CD4-positive, alpha-beta T cell (primary cell): ENCODE data around the gene SORBS1. TPM values are rescaled to one million over a fixed set of nuclear protein-coding genes. Genes with fewer than 3 reads are reported as not detected.
"Not testable (repeated sequence)": the region's sequence is repeated elsewhere in the genome, so short reads cannot be mapped to it uniquely, and the experiment has no call there.

ENCODE experiments used
- ATAC-seq: fragments of 200-7000 bp; cut with Tn5 transposase; one replicate; pipeline ENCODE4 v1.10.0; 2022; ENCODE audit warnings: mild to moderate bottlenecking; ENCODE audit not compliant: poor library complexity
- CTCF ChIA-PET: fragments of 350-600 bp; sonication (Branson Sonifier 250); formaldehyde crosslinking; loops from one replicate; lab custom pipeline; 2021; ENCODE audit warnings: antibody characterized with exemption, inconsistent platforms; lab: Charles Lee
- POLR2A ChIA-PET: fragments of 350-600 bp; sonication (Branson Sonifier 250); formaldehyde crosslinking; loops from one replicate; lab custom pipeline; 2021; ENCODE audit warnings: antibody characterized with exemption, inconsistent platforms; lab: Charles Lee
- DNase-seq, 14 experiments: peaks; one replicate each; pipeline ENCODE4 v3.0.0-alpha.2; 2013 to 2020; ENCODE audit warnings: mixed read lengths in 2 of 14
- H3K27ac ChIP-seq, 2 donors: one replicate each; pipeline versions ENCODE4 v1.5.1 to v1.7.0; 2013; ENCODE audit warnings: low read length in 2 of 2, low read depth in 1 of 2, mild to moderate bottlenecking in 1 of 2
- H3K27me3 ChIP-seq, 2 experiments: 1 replicate in 1 of 2; 2 replicates in 1 of 2; pipeline versions ENCODE4 v1.6.1 to v1.7.0; 2013; ENCODE audit warnings: low read length in 2 of 2, control low read depth in 1 of 2, mild to moderate bottlenecking in 1 of 2, moderate library complexity in 1 of 2; ENCODE audit not compliant: insufficient read depth in 2 of 2, control insufficient read depth in 1 of 2
- H3K36me3 ChIP-seq: one replicate; pipeline ENCODE4 v1.6.1; 2013; ENCODE audit warnings: low read length, control low read depth; ENCODE audit not compliant: insufficient read depth
- H3K4me1 ChIP-seq: one replicate; pipeline ENCODE4 v1.6.1; 2013; ENCODE audit warnings: low read length, control low read depth; ENCODE audit not compliant: insufficient read depth
- H3K4me3 ChIP-seq: one replicate; pipeline ENCODE4 v1.5.1; 2013; ENCODE audit warnings: mild to moderate bottlenecking, low read length, moderate library complexity
- H3K9me3 ChIP-seq, 2 experiments: 1 replicate in 1 of 2; 2 replicates in 1 of 2; pipeline versions ENCODE4 v1.6.1 to v1.7.0; 2013; ENCODE audit warnings: low read length in 2 of 2, mild to moderate bottlenecking in 2 of 2, control low read depth in 1 of 2, moderate library complexity in 1 of 2; ENCODE audit not compliant: control insufficient read depth in 1 of 2, insufficient read depth in 1 of 2
- H3K27ac Mint-ChIP-seq: one replicate; pipeline ENCODE4 v1.8.0; 2020; ENCODE audit warnings: mixed read lengths
- H3K27me3 Mint-ChIP-seq: one replicate; pipeline ENCODE4 v1.8.0; 2021; ENCODE audit warnings: mixed read lengths
- H3K36me3 Mint-ChIP-seq: one replicate; pipeline ENCODE4 v1.8.0; 2021; ENCODE audit warnings: low read depth, mixed read lengths
- H3K4me1 Mint-ChIP-seq: one replicate; pipeline ENCODE4 v1.8.0; 2021; ENCODE audit warnings: low read depth, mixed read lengths
- H3K4me3 Mint-ChIP-seq: one replicate; pipeline ENCODE4 v1.8.0; 2020; ENCODE audit warnings: mild to moderate bottlenecking, mixed read lengths
- H3K9me3 Mint-ChIP-seq: one replicate; pipeline ENCODE4 v1.8.0; 2020; ENCODE audit warnings: mixed read lengths
- intact Hi-C, 2 experiments: fragments of 100-400 bp; cut with DNase I in 1 of 2; cut with micrococcal nuclease in 1 of 2; formaldehyde crosslinking; loops; one replicate each; pipeline versions ENCODE4 v1.15.1 to v1.9.0; 2023 to 2025; cut with DNase I, micrococcal nuclease
- total RNA-seq, 174 experiments: library from RNA in 2 of 174; stranded (reverse) in 2 of 174; gene quantifications; one replicate each; pipeline ENCODE4 v1.2.3 and lab custom pipeline; 2021 to 2026
- TF ChIP-seq, protein P1 (sequence below): fragments of 200-600 bp; IDR thresholded peaks from one replicate; pipeline ENCODE4 v1.8.0; 2022; ENCODE audit warnings: antibody characterized with exemption, mild to moderate bottlenecking

Gene SORBS1
- total RNA-seq, 2 experiments from 2014 or later, result 1.4 to 1.8 TPM

DNA sequence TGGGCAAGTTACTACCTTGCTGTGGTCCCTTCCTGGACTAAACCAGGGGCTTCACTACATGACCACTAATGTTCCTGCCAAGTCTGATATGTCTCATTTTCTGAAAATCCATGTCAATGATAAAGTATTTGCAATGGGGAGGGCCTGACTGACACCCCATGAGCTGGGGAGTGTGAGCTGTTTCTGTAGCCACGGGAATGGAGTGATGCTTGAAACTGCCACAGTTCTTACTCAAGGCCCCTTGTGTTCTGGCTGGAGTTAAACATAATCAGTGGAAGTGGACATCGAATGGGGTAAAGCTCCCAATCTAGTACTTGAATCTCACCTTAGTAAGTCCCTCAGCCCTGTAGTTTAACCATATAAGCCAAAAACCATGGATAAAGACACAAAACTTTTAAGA is 208.5 kb downstream of the SORBS1 start:
- no peaks in the 10 kb centered on the region for H3K36me3 ChIP-seq
- ChIA-PET CTCF (interaction anchor here (2.0 kb wide), 1 partner anchor 10 kb away, joined by 7 read pairs; no protein-coding TSS in a partner anchor), POLR2A (no interaction called here)
- H3K9me3 Mint-ChIP-seq, result no peaks in the 10 kb centered on the region
- no peak overlapping the region for H3K27ac ChIP-seq
- H3K27ac Mint-ChIP-seq, result no peak overlapping the region
- ATAC-seq (no peak), DNase-seq (no peak)
- TF ChIP-seq, protein P1, sequence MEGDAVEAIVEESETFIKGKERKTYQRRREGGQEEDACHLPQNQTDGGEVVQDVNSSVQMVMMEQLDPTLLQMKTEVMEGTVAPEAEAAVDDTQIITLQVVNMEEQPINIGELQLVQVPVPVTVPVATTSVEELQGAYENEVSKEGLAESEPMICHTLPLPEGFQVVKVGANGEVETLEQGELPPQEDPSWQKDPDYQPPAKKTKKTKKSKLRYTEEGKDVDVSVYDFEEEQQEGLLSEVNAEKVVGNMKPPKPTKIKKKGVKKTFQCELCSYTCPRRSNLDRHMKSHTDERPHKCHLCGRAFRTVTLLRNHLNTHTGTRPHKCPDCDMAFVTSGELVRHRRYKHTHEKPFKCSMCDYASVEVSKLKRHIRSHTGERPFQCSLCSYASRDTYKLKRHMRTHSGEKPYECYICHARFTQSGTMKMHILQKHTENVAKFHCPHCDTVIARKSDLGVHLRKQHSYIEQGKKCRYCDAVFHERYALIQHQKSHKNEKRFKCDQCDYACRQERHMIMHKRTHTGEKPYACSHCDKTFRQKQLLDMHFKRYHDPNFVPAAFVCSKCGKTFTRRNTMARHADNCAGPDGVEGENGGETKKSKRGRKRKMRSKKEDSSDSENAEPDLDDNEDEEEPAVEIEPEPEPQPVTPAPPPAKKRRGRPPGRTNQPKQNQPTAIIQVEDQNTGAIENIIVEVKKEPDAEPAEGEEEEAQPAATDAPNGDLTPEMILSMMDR, result no peak
- H3K4me3 ChIP-seq, result no peak overlapping the region
- H3K27me3 ChIP-seq, result no peaks in the 10 kb centered on the region
- no peaks in the 10 kb centered on the region for H3K4me1 ChIP-seq
- no peaks in the 10 kb centered on the region for H3K9me3 ChIP-seq
- H3K27me3 Mint-ChIP-seq, result no peaks in the 10 kb centered on the region
- H3K36me3 Mint-ChIP-seq, result no peaks in the 10 kb centered on the region
- H3K4me3 Mint-ChIP-seq, result no peak overlapping the region
- no peaks in the 10 kb centered on the region for H3K4me1 Mint-ChIP-seq
- intact Hi-C loops, result no loop called here

DNA sequence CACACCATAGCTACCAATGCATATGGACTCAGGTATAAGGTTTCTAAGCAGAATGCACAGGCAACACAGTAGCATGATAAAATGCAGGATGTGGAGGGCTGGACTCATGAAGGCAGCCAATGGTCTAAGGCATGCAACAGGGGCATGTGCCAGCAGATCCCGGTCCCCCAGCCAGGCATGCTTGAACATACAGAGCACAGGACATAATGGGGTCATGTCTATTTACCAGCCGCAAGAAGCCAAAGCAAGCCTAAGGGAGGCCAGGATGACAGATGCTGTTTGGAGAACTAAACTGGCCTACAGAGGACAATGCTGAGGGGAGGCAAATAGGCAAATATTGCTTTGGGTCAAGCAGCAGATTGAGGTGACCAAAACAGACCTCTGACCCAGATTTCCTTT is 210.3 kb downstream of the SORBS1 start:
- H3K9me3 ChIP-seq, result no peaks in the 10 kb centered on the region
- no peaks in the 10 kb centered on the region for H3K36me3 ChIP-seq
- no peaks in the 10 kb centered on the region for H3K4me1 ChIP-seq
- CTCF ChIA-PET, result no interaction called here
- H3K9me3 Mint-ChIP-seq, result no peaks in the 10 kb centered on the region
- DNase-seq (no peak), ATAC-seq (no peak)
- no peak overlapping the region for H3K4me3 ChIP-seq
- H3K36me3 Mint-ChIP-seq, result no peaks in the 10 kb centered on the region
- TF ChIP-seq, protein P1, result no peak
- H3K27ac ChIP-seq, result no peak overlapping the region
- POLR2A ChIA-PET, result no interaction called here
- no peaks in the 10 kb centered on the region for H3K27me3 ChIP-seq
- no peaks in the 10 kb centered on the region for H3K4me1 Mint-ChIP-seq
- H3K27ac Mint-ChIP-seq, result no peak overlapping the region
- no peak overlapping the region for H3K4me3 Mint-ChIP-seq
- intact Hi-C loops, result no loop called here
- no peaks in the 10 kb centered on the region for H3K27me3 Mint-ChIP-seq

DNA sequence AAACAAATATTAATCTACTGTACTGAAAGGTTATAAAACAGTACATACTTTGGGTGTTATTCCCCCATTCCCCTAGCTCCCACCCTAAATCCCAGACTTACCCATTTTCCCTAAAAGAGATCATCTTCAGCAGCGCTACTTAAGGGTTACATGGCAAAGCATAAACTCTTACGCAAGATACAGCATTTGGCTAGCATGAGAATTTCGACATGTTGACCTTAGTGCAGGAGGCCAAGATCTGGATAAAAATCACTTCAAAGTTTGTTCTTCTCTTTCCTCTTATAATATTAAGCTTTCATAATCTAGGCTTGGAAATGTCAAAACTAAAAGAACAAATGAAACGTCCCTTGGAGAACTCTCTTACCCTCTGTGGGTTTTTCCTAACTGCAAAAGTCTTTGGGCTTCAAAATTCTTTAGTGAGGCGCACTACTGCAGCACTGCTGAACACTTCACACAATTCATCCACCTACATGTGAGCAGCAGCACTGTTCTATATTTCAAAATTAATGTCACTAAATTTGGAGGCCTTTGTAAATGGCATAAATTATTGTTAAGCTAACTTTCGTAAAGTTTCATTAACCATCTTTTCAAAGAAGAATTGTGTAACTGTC is 210.8 kb downstream of the SORBS1 start:
- Histone ChIP-seq H3K4me3 (no peak overlapping the region), H3K27ac (no peak overlapping the region), H3K36me3 (no peaks in the 10 kb centered on the region), H3K27me3 (no peaks in the 10 kb centered on the region), H3K9me3 (no peaks in the 10 kb centered on the region), H3K4me1 (no peaks in the 10 kb centered on the region)
- no peak overlapping the region for H3K27ac Mint-ChIP-seq
- TF ChIP-seq, protein P1, result no peak
- no peaks in the 10 kb centered on the region for H3K36me3 Mint-ChIP-seq
- H3K4me1 Mint-ChIP-seq, result no peaks in the 10 kb centered on the region
- H3K9me3 Mint-ChIP-seq, result no peaks in the 10 kb centered on the region
- ChIA-PET CTCF (no interaction called here), POLR2A (no interaction called here)
- intact Hi-C loops, result no loop called here
- no peaks in the 10 kb centered on the region for H3K27me3 Mint-ChIP-seq
- H3K4me3 Mint-ChIP-seq, result no peak overlapping the region
- DNase-seq, result no peak
- no peak for ATAC-seq

DNA sequence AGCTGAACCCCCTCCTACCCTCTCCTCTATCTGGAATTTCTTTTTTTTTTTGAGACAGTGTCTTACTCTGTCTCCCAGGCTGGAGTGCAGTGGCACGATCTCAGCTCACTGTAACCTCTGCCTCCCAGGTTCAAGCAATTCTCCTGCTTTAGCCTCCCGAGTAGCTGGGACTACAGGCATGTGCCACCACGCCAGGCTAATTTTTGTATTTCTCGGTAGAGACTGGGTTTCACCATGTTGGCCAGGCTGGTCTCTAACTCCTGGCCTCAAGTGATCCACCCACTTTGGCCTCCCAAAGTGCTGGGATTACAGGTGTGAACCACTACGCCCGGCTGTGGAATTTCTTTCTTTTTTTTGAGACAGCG is 213.8 kb downstream of the SORBS1 start:
- POLR2A ChIA-PET, H3K27me3 Mint-ChIP-seq, H3K4me3 ChIP-seq, H3K4me1 Mint-ChIP-seq, H3K27me3 ChIP-seq, H3K27ac ChIP-seq, H3K36me3 Mint-ChIP-seq, H3K9me3 ChIP-seq, H3K27ac Mint-ChIP-seq, H3K4me3 Mint-ChIP-seq, intact Hi-C loops, H3K9me3 Mint-ChIP-seq, H3K36me3 ChIP-seq, CTCF ChIA-PET, ATAC-seq, H3K4me1 ChIP-seq, DNase-seq: not testable (repeated sequence)
